BLaER1 treated with 17β-estradiol and CSF1 and Interleukin-3, amounts not matched to agents 10 nM and 100 nM (cell line): ENCODE data around the gene CENPM.

ENCODE experiments used
- H3K27ac ChIP-seq, 11 experiments: shearing (Covaris generic); formaldehyde crosslinking; 2 replicates each; pipeline ENCODE4 v1.8.1; 2022
- H3K27me3 ChIP-seq, 11 experiments: shearing (Covaris generic); formaldehyde crosslinking; 2 replicates each; pipeline ENCODE4 v1.8.1; 2022
- H3K36me3 ChIP-seq, 11 experiments: shearing (Covaris generic); formaldehyde crosslinking; 2 replicates each; pipeline ENCODE4 v1.8.1; 2022
- H3K4me1 ChIP-seq, 10 experiments: shearing (Covaris generic); formaldehyde crosslinking; 2 replicates each; pipeline ENCODE4 v1.8.1; 2022
- H3K4me2 ChIP-seq, 11 experiments: shearing (Covaris generic); formaldehyde crosslinking; 2 replicates each; pipeline ENCODE4 v1.8.1; 2022
- H3K4me3 ChIP-seq, 10 experiments: shearing (Covaris generic); formaldehyde crosslinking; 2 replicates each; pipeline ENCODE4 v1.8.1; 2022
- H3K9ac ChIP-seq, 11 experiments: shearing (Covaris generic); formaldehyde crosslinking; 2 replicates each; pipeline ENCODE4 v1.8.1; 2022
- H3K9me3 ChIP-seq, 11 experiments: shearing (Covaris generic); formaldehyde crosslinking; replicated peaks in 1 of 11; 2 replicates each; pipeline ENCODE4 v1.8.1; 2022
- H4K20me1 ChIP-seq, 11 experiments: shearing (Covaris generic); formaldehyde crosslinking; 2 replicates each; pipeline ENCODE4 v1.8.1; 2022
- Cebpa-rat ChIP-seq, 11 experiments: shearing (Covaris generic); IDR thresholded peaks; 2 replicates each; pipeline ENCODE4 v1.8.1; 2022

CENPM gene

DNA sequence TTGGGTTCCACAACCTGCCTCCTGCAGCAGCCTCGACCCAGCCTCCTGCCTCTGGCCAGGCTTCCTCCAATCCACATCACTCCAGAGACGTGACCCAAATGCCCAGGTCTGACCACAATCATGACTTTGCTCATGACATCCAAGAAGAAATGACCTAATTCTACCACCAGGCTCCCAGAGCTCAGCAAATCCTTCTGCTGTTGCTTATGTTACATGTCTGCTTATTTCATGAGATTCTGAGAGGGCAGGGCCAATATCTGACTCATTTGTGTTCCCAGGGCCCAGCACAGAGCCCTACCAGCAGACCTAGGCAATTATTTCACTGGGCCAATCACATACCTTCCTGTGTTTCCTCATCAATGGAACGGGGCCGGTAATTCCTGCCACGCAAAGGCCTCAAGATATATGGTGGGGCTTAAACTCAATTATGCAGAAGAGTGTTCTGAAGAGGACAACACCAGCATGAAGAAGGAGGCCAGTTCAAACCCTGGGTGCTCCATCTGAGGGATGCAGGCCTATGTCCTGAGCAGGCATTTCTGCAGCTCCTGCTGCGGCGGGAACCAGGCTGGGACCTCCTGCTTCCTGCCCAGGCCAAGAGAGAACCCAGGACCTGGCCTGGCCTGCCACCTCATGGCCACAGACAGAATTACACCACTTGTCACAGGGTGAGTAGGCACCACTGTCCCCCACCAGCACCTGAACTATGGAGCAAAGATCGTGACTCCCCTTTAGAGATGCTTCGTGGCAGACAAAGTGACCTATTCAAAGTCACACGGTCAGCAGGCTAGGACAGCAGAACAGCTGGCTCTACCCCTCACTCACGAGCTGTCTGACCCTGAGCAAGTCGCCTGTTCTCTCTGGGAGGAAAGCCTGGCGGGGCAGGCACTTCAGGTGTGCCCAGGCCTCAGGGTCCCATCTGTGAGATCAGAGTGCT is 5.9 kb downstream of the CENPM start:
- 0 out of 22 replicates have a peak, but pooled peaks of 1 of the 11 experiments have one; percentile 7 for TF ChIP-seq Cebpa-rat (IDR thresholded peaks at IDR 0.05)
- peaks cover 0 to 64% (median 45%) of the 10 kb centered on the region in 11 experiments; a peak in 15 of 22 replicates for H3K36me3 ChIP-seq
- peak overlapping the region in 2 of 10 experiments; percentile 0 to 1; a peak in 1 of 20 replicates for H3K4me3 ChIP-seq
- peaks cover 0 to 18% (median 0%) of the 10 kb centered on the region in 11 experiments; a peak in 6 of 22 replicates for H3K27me3 ChIP-seq
- H3K4me1 ChIP-seq: peaks cover 64 to 92% (median 88%) of the 10 kb centered on the region in 10 experiments
- H3K9ac ChIP-seq: peak overlapping the region in 10 of 11 experiments; percentile 36 to 77 (median 59); a peak in 19 of 22 replicates
- H3K27ac ChIP-seq: peak overlapping the region; percentile 35 to 75 (median 69); a peak in 21 of 22 replicates
- peak overlapping the region; percentile 69 to 99 (median 86) for H3K4me2 ChIP-seq
- H3K9me3 ChIP-seq: no peaks in the 10 kb centered on the region
- H4K20me1 ChIP-seq: peaks cover 0 to 50% (median 21%) of the 10 kb centered on the region in 11 experiments; a peak in 13 of 22 replicates

DNA sequence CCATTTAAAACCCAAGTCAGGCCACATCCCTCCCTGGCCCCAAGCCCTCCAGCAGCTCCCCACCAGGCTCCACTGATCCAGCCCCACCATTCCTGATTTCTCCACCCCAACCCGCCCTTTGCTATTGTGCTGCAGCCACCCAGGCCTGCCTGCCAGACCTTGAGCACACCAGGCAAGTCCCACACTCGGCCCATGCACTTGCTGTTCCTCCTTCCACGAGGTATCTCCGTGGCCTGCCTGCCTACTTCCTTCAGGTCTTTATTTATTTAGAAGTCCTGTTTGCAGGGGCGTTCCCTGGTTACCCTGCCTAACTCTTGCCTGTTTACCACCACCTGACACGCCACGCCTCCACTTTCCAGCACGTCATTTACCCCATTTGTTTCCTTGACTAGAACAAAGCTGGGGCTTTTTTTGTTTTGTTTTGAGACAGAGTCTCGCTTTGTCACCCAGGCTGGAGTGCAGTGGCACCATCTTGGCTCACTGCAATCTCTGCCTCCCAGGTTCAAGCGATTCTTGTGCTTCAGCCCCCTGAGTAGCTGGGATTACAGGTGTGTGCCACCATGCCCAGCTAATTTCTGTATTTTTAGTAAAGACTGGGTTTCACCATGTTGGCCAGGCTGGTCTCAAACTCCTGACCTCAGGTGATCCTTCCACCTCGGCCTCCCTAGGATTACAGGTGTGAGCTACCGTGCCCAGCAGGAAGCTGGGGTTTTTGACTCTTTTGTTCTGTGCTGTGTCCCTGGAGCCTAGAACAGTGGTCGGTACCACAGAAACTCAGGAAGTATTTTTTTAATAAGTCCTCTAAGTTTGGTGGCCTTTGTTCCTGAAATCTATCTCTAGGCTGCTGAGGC is 6.7 kb downstream of the CENPM start:
- peak overlapping the region in 3 of 10 experiments; percentile 0 to 54 (median 1); a peak in 2 of 20 replicates for H3K4me3 ChIP-seq
- peaks cover 0 to 26% (median 0%) of the 10 kb centered on the region in 11 experiments; a peak in 6 of 22 replicates for H3K27me3 ChIP-seq
- no peaks in the 10 kb centered on the region for H3K9me3 ChIP-seq
- peaks cover 0 to 62% (median 45%) of the 10 kb centered on the region in 11 experiments; a peak in 15 of 22 replicates for H3K36me3 ChIP-seq
- TF ChIP-seq Cebpa-rat (IDR thresholded peaks at IDR 0.05): no peak
- H3K27ac ChIP-seq: peak overlapping the region; percentile 35 to 75 (median 69); a peak in 21 of 22 replicates
- peaks cover 60 to 92% (median 88%) of the 10 kb centered on the region in 10 experiments for H3K4me1 ChIP-seq
- peaks cover 0 to 59% (median 21%) of the 10 kb centered on the region in 11 experiments; a peak in 14 of 22 replicates for H4K20me1 ChIP-seq
- H3K9ac ChIP-seq: peak overlapping the region in 10 of 11 experiments; percentile 36 to 77 (median 60); a peak in 20 of 22 replicates
- H3K4me2 ChIP-seq: peak overlapping the region; percentile 69 to 99 (median 86)

DNA sequence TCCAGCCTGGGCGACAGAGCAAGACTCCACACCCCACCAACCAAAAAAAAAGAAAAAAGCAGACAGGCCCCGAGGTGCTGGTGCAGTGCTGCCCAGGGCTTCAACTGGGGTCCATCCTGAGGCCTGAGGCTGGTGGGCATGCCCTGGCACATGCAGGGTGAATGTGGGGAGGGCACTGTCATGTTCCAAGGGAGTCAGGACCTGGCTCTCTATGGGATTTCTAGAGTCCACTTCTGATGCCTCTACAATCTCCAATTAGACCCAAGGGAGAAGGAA is 10.1 kb downstream of the CENPM start:
- Histone ChIP-seq H4K20me1 (peaks cover 0 to 68% (median 25%) of the 10 kb centered on the region in 11 experiments; a peak in 14 of 22 replicates), H3K9me3 (no peaks in the 10 kb centered on the region), H3K27me3 (peaks cover 0 to 49% (median 0%) of the 10 kb centered on the region in 11 experiments; a peak in 6 of 22 replicates), H3K9ac (peak overlapping the region in 5 of 11 experiments; percentile 1 to 67 (median 59); a peak in 9 of 22 replicates), H3K4me2 (peak overlapping the region; percentile 36 to 99 (median 86)), H3K4me3 (no peak overlapping the region), H3K27ac (peak overlapping the region in 6 of 11 experiments; percentile 4 to 81 (median 70); a peak in 10 of 22 replicates), H3K4me1 (peaks cover 64 to 100% (median 98%) of the 10 kb centered on the region in 10 experiments), H3K36me3 (peaks cover 0 to 29% (median 14%) of the 10 kb centered on the region in 11 experiments; a peak in 10 of 22 replicates)
- no peak for TF ChIP-seq Cebpa-rat (IDR thresholded peaks at IDR 0.05)

DNA sequence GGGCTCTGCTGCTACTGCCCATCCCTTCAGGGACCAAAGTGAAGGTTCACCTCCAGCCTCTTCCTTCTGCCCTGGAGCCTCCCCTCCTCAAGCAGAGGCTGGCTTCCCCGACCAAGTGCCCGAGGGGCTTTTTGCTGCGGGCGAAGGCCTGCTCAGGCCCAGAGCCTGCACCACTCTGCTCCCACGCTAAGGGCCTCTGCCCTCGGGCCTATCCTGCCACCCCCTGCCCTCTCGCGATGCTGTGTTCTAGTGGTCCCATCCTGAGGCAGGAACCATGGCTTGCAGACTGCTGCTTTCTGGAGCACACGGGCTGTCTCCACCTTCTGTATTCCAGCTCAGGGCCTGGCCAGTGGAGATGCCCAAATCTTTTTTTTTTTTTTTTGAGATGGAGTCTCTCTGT is 11.4 kb downstream of the CENPM start:
- no peak for TF ChIP-seq Cebpa-rat (IDR thresholded peaks at IDR 0.05)
- H3K27ac ChIP-seq: peak overlapping the region in 8 of 11 experiments; percentile 8 to 81 (median 68); a peak in 12 of 22 replicates
- H3K9ac ChIP-seq: peak overlapping the region in 7 of 11 experiments; percentile 9 to 67 (median 46); a peak in 9 of 22 replicates
- peaks cover 0 to 22% (median 10%) of the 10 kb centered on the region in 11 experiments; a peak in 10 of 22 replicates for H3K36me3 ChIP-seq
- peaks cover 64 to 100% (median 100%) of the 10 kb centered on the region in 10 experiments for H3K4me1 ChIP-seq
- peak overlapping the region in 10 of 11 experiments; percentile 12 to 99 (median 88); a peak in 18 of 22 replicates for H3K4me2 ChIP-seq
- H3K4me3 ChIP-seq: no peak overlapping the region
- peaks cover 0 to 49% (median 0%) of the 10 kb centered on the region in 11 experiments; a peak in 6 of 22 replicates for H3K27me3 ChIP-seq
- no peaks in the 10 kb centered on the region for H3K9me3 ChIP-seq
- peaks cover 0 to 63% (median 20%) of the 10 kb centered on the region in 11 experiments; a peak in 14 of 22 replicates for H4K20me1 ChIP-seq

DNA sequence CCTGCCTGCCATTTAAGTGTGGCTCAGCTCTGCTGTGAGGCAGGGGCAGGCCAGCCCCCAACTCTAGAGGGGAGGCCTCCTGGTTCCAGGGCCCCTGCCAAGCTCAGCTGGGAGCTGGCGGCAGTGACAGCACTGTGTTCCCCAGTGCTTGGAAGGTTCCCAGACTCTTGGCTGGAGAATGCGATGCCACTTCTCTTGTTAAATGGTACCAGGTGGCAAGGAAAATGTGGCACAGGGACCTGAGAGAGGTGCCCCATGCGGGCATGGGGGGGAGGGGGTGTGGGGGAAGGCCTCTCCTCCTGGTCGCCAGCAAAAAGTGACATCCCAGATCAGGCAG is 12.0 kb downstream of the CENPM start:
- H3K9me3 ChIP-seq: no peaks in the 10 kb centered on the region
- peak overlapping the region in 9 of 11 experiments; percentile 67 to 99 (median 89); a peak in 19 of 22 replicates for H3K4me2 ChIP-seq
- peaks cover 59 to 100% (median 100%) of the 10 kb centered on the region in 10 experiments for H3K4me1 ChIP-seq
- H3K27ac ChIP-seq: peak overlapping the region in 7 of 11 experiments; percentile 43 to 81 (median 71); a peak in 13 of 22 replicates
- H3K9ac ChIP-seq: peak overlapping the region in 5 of 11 experiments; percentile 9 to 64 (median 46); a peak in 5 of 22 replicates
- TF ChIP-seq Cebpa-rat (IDR thresholded peaks at IDR 0.05): no peak
- no peak overlapping the region for H3K4me3 ChIP-seq
- peaks cover 0 to 20% (median 10%) of the 10 kb centered on the region in 11 experiments; a peak in 10 of 22 replicates for H3K36me3 ChIP-seq
- peaks cover 0 to 49% (median 0%) of the 10 kb centered on the region in 11 experiments; a peak in 6 of 22 replicates for H3K27me3 ChIP-seq
- peaks cover 0 to 63% (median 20%) of the 10 kb centered on the region in 11 experiments; a peak in 14 of 22 replicates for H4K20me1 ChIP-seq

DNA sequence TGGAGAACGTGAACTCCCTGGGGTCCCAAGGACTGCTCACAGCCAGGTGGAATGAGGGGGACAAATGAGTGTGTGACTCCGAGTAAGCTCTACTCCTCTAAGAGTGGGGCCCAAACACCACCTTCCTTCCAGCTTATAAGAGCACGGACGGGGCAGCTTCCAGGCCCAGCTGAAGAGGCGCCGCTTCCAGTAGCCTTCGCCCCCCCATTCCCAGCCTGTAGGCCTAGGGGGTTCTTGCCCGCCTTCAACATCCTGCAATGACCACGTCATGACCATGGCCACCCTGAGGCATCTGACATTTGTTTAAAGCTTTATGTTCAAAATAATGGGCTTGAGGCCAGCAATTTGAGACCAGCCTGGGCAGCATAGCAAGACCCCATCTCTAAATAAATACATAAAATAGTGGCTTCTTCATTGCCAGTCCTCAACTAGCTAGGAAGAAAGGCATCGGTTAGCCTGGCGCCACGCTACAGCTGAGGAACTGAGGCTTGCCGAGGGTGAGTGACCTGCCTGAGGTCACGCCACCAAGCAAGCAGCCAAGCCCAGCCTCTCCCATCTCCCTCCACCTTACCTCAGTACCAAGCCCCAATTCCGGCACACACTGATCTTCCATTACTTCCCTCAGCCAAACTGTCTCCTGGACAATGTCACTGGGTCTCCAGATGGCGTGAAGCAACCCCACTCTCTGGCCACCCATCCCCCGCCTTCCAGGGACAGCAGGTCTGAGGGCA is 12.5 kb downstream of the CENPM start:
- peaks cover 0 to 20% (median 10%) of the 10 kb centered on the region in 11 experiments; a peak in 10 of 22 replicates for H3K36me3 ChIP-seq
- H3K27ac ChIP-seq: peak overlapping the region in 7 of 11 experiments; percentile 43 to 81 (median 70); a peak in 15 of 22 replicates
- H3K4me2 ChIP-seq: peak overlapping the region; percentile 57 to 99 (median 86); a peak in 20 of 22 replicates
- no peaks in the 10 kb centered on the region for H3K9me3 ChIP-seq
- H3K9ac ChIP-seq: peak overlapping the region in 6 of 11 experiments; percentile 58 to 71 (median 67); a peak in 10 of 22 replicates
- peaks cover 55 to 100% (median 100%) of the 10 kb centered on the region in 10 experiments for H3K4me1 ChIP-seq
- peaks cover 0 to 58% (median 19%) of the 10 kb centered on the region in 11 experiments; a peak in 14 of 22 replicates for H4K20me1 ChIP-seq
- H3K4me3 ChIP-seq: no peak overlapping the region
- H3K27me3 ChIP-seq: peaks cover 0 to 49% (median 0%) of the 10 kb centered on the region in 11 experiments; a peak in 6 of 22 replicates
- no peak for TF ChIP-seq Cebpa-rat (IDR thresholded peaks at IDR 0.05)
